PFSK-1 (cell line): Measurements from ENCODE around the gene CYP26C1.

Experiments used
- FOXP2 ChIP-seq: optimal IDR thresholded peaks from 2 replicates; pipeline ENCODE3; 2011; ENCODE audit warnings: borderline replicate concordance, control low read depth, inconsistent platforms; ENCODE audit not compliant: insufficient read depth; ENCODE audit errors: extremely low read length, extremely low read depth
- POLR2AphosphoS5 ChIP-seq: IDR thresholded peaks from 2 replicates; pipeline ENCODE4 v1.6.1; 2012; ENCODE audit warnings: low read depth, mild to moderate bottlenecking, control low read depth, low read length, moderate library complexity
- SIN3A ChIP-seq: IDR thresholded peaks from 2 replicates; pipeline ENCODE4 v1.6.1; 2012; ENCODE audit warnings: mild to moderate bottlenecking, low read length, moderate library complexity, borderline replicate concordance; ENCODE audit not compliant: insufficient read depth
- TAF1 ChIP-seq: IDR thresholded peaks from 2 replicates; pipeline ENCODE4 v1.6.1; 2012; ENCODE audit warnings: low read length, control low read depth, borderline replicate concordance; ENCODE audit not compliant: insufficient read depth
- TF ChIP-seq, protein P1 (sequence below), 2 experiments: IDR thresholded peaks; 2 replicates each; pipeline versions ENCODE4 v1.6.1 to v1.8.0; 2011 to 2012; ENCODE audit warnings: low read depth in 2 of 2, low read length in 2 of 2, control low read depth in 1 of 2, inconsistent platforms in 1 of 2, mild to moderate bottlenecking in 1 of 2, moderate library complexity in 1 of 2; ENCODE audit not compliant: insufficient read depth in 1 of 2

GRCh38 chr10:93063144-93063976 lies 2.8 kb downstream of the CYP26C1 start:
- TF ChIP-seq, protein P1, sequence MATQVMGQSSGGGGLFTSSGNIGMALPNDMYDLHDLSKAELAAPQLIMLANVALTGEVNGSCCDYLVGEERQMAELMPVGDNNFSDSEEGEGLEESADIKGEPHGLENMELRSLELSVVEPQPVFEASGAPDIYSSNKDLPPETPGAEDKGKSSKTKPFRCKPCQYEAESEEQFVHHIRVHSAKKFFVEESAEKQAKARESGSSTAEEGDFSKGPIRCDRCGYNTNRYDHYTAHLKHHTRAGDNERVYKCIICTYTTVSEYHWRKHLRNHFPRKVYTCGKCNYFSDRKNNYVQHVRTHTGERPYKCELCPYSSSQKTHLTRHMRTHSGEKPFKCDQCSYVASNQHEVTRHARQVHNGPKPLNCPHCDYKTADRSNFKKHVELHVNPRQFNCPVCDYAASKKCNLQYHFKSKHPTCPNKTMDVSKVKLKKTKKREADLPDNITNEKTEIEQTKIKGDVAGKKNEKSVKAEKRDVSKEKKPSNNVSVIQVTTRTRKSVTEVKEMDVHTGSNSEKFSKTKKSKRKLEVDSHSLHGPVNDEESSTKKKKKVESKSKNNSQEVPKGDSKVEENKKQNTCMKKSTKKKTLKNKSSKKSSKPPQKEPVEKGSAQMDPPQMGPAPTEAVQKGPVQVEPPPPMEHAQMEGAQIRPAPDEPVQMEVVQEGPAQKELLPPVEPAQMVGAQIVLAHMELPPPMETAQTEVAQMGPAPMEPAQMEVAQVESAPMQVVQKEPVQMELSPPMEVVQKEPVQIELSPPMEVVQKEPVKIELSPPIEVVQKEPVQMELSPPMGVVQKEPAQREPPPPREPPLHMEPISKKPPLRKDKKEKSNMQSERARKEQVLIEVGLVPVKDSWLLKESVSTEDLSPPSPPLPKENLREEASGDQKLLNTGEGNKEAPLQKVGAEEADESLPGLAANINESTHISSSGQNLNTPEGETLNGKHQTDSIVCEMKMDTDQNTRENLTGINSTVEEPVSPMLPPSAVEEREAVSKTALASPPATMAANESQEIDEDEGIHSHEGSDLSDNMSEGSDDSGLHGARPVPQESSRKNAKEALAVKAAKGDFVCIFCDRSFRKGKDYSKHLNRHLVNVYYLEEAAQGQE (IDR thresholded peaks at IDR 0.05; ENCODE audit: insufficient read depth in 1 of 2, low read depth in 2 of 2, low read length in 2 of 2): no peak
- TF ChIP-seq SIN3A (no peak), POLR2AphosphoS5 (no peak), TAF1 (no peak), FOXP2 (no peak)
